Ascending aorta (tissue), 2 donors: Measurements from ENCODE around the gene ALDH5A1. TPM values are rescaled to one million over a fixed set of nuclear protein-coding genes. Genes with fewer than 3 reads are reported as not detected.
A peak's percentile ranks its signal among the peaks of the same experiment; 100 is the strongest.

Experiments
- DNase-seq, 2 donors: peaks; one replicate each; pipeline ENCODE4 v3.0.0-alpha.2; 2019; ENCODE audit warnings: low spot score in 2 of 2
- H3K27ac ChIP-seq, 2 donors: fragments of 200-600 bp; sonication (generic); one replicate each; pipeline ENCODE4 v1.5.1; 2016 to 2017; ENCODE audit warnings: mild to moderate bottlenecking in 1 of 2
- H3K27me3 ChIP-seq: fragments of 200-600 bp; sonication (generic); one replicate; pipeline ENCODE4 v1.5.1; 2017
- H3K36me3 ChIP-seq, 2 donors: fragments of 200-600 bp; sonication (generic); one replicate each; pipeline ENCODE4 v1.5.1; 2016
- H3K4me1 ChIP-seq, 2 donors: fragments of 200-600 bp; sonication (generic); one replicate each; pipeline ENCODE4 v1.5.1; 2016 to 2017; ENCODE audit warnings: mild to moderate bottlenecking in 1 of 2
- H3K4me3 ChIP-seq, 2 donors: fragments of 200-600 bp; sonication (generic); one replicate each; pipeline ENCODE4 v1.5.1; 2016 to 2017; ENCODE audit warnings: mild to moderate bottlenecking in 1 of 2
- H3K9me3 ChIP-seq, 2 donors: fragments of 200-600 bp; sonication (generic); one replicate each; pipeline ENCODE4 v1.5.1; 2016
- CTCF ChIP-seq, 3 experiments: fragments of 200-600 bp in 2 of 3; fragments of 450-650 bp in 1 of 3; sonication (generic) in 2 of 3; IDR thresholded peaks; one replicate each; pipeline ENCODE4 v1.5.1; 2016 to 2019; ENCODE audit warnings: antibody characterized with exemption in 3 of 3, mild to moderate bottlenecking in 1 of 3, moderate library complexity in 1 of 3
- intact Hi-C: fragments of 100-400 bp; cut with DNase I; formaldehyde crosslinking; loops from one replicate; pipeline ENCODE4 v1.15.1; 2023
- total RNA-seq: library from RNA; depleted of rRNA; stranded (reverse); fragments of >200 nt; gene quantifications from one replicate; pipeline ENCODE4 v1.1.0, GENCODE V29; 2016

Gene ALDH5A1
- total RNA-seq, 1 donor from 2014 or later = 0.21 TPM

GRCh38 chr6:24571361-24571760 is 76.6 kb downstream of the ALDH5A1 start:
- TF ChIP-seq CTCF (IDR thresholded peaks at IDR 0.05) = no peak
- intact Hi-C loops = no loop called here
- H3K4me3 ChIP-seq = no peak overlapping the region
- no peaks in the 10 kb centered on the region for H3K4me1 ChIP-seq
- no peaks in the 10 kb centered on the region for H3K36me3 ChIP-seq
- DNase-seq = no peak
- no peaks in the 10 kb centered on the region for H3K27me3 ChIP-seq
- H3K9me3 ChIP-seq = no peaks in the 10 kb centered on the region
- no peak overlapping the region for H3K27ac ChIP-seq

- H3K4me3 ChIP-seq = no peak overlapping the region
- no peaks in the 10 kb centered on the region for H3K4me1 ChIP-seq
- TF ChIP-seq CTCF (IDR thresholded peaks at IDR 0.05) = no peak
- H3K36me3 ChIP-seq = no peaks in the 10 kb centered on the region
- no peaks in the 10 kb centered on the region for H3K9me3 ChIP-seq
- no peaks in the 10 kb centered on the region for H3K27me3 ChIP-seq
- intact Hi-C loops = no loop called here
- no peak for DNase-seq
- no peak overlapping the region for H3K27ac ChIP-seq
Observed at GRCh38 chr6:24574809-24575208, 80.0 kb downstream of the ALDH5A1 start.

GRCh38 chr6:24576447-24576846 is 81.7 kb downstream of the ALDH5A1 start:
- Histone ChIP-seq H3K27ac (no peak overlapping the region), H3K9me3 (no peaks in the 10 kb centered on the region), H3K4me1 (no peaks in the 10 kb centered on the region), H3K4me3 (no peak overlapping the region), H3K36me3 (no peaks in the 10 kb centered on the region), H3K27me3 (no peaks in the 10 kb centered on the region)
- no peak for TF ChIP-seq CTCF (IDR thresholded peaks at IDR 0.05)
- intact Hi-C loops = no loop called here
- DNase-seq = no peak

- intact Hi-C loops = loop anchor here (1.0 to 2.0 kb wide), 2 partner anchors 114 to 490 kb away; no protein-coding TSS in a partner anchor
- no peaks in the 10 kb centered on the region for H3K4me1 ChIP-seq
- peak; percentile 29 to 74 (median 72) for TF ChIP-seq CTCF (IDR thresholded peaks at IDR 0.05)
- H3K9me3 ChIP-seq = no peaks in the 10 kb centered on the region
- H3K27ac ChIP-seq = no peak overlapping the region
- H3K4me3 ChIP-seq = no peak overlapping the region
- peak in 1 of 2 donors; percentile 83 for DNase-seq
- H3K27me3 ChIP-seq = no peaks in the 10 kb centered on the region
- no peaks in the 10 kb centered on the region for H3K36me3 ChIP-seq
Observed at GRCh38 chr6:24581084-24581669, 86.4 kb downstream of the ALDH5A1 start.

GRCh38 chr6:24583463-24584381 is 89.0 kb downstream of the ALDH5A1 start:
- Histone ChIP-seq H3K27me3 (no peaks in the 10 kb centered on the region), H3K4me1 (no peaks in the 10 kb centered on the region), H3K27ac (no peak overlapping the region), H3K4me3 (no peak overlapping the region), H3K36me3 (no peaks in the 10 kb centered on the region), H3K9me3 (no peaks in the 10 kb centered on the region)
- intact Hi-C loops = loop anchor here (1.0 kb wide), 2 partner anchors 84 to 183 kb away; partner anchors contain the start of gene ACOT13
- peak in 1 of 2 donors; percentile 88 for DNase-seq
- TF ChIP-seq CTCF (IDR thresholded peaks at IDR 0.05) = peak; percentile 54 to 85 (median 73)
